GM18873 (cell line): ENCODE data around the gene SLC12A7.

ENCODE experiments used
- ATAC-seq: cut with Tn5 transposase; IDR thresholded peaks from one replicate; pipeline ENCODE4 v1.9.1; 2021; ENCODE audit warnings: mild to moderate bottlenecking, moderate library complexity, moderate number of reproducible peaks; ENCODE audit not compliant: unreplicated experiment, low FRiP score

The SLC12A7 gene

GRCh38 chr5:1013948-1014301 is 97.9 kb downstream of the SLC12A7 start:
- ATAC-seq = no peak

GRCh38 chr5:1013238-1013947 is 98.5 kb downstream of the SLC12A7 start:
- no peak for ATAC-seq

- ATAC-seq = no peak
These were observed 99.0 kb downstream of the SLC12A7 start for GRCh38 chr5:1012900-1013237.

GRCh38 chr5:1012313-1012841 is 99.5 kb downstream of the SLC12A7 start:
- ATAC-seq = no peak

GRCh38 chr5:1011741-1012312 is 100.0 kb downstream of the SLC12A7 start:
- no peak for ATAC-seq

GRCh38 chr5:1011226-1011631 is 100.6 kb downstream of the SLC12A7 start:
- ATAC-seq = no peak

GRCh38 chr5:1010641-1011046 is 101.2 kb downstream of the SLC12A7 start:
- no peak for ATAC-seq

- no peak for ATAC-seq
These were observed 101.7 kb downstream of the SLC12A7 start for GRCh38 chr5:1010181-1010510.

GRCh38 chr5:1009359-1010180 is 102.3 kb downstream of the SLC12A7 start:
- ATAC-seq = no peak

- no peak for ATAC-seq
These were observed 103.2 kb downstream of the SLC12A7 start, which contains the start of gene NKD2 for GRCh38 chr5:1008451-1009358. Gene NKD2 (plus strand): TSS chr5:1008802. CDS start chr5:1009058, 256 bp downstream.

- ATAC-seq = no peak
These were observed 104.0 kb downstream of the SLC12A7 start for GRCh38 chr5:1007681-1008450.

GRCh38 chr5:1007221-1007680 is 104.6 kb downstream of the SLC12A7 start:
- no peak for ATAC-seq

GRCh38 chr5:1006656-1007071 is 105.2 kb downstream of the SLC12A7 start:
- ATAC-seq = no peak

- no peak for ATAC-seq
These were observed 105.8 kb downstream of the SLC12A7 start for GRCh38 chr5:1005904-1006655.

- no peak for ATAC-seq
These were observed 106.5 kb downstream of the SLC12A7 start for GRCh38 chr5:1005249-1005851.

- no peak for ATAC-seq
These were observed 107.2 kb downstream of the SLC12A7 start for GRCh38 chr5:1004461-1005248.

GRCh38 chr5:1003296-1003937 is 108.4 kb downstream of the SLC12A7 start:
- no peak for ATAC-seq
